ENCODE data around the gene PUSL1.

- no peak for TF ChIP-seq ZNF274 (IDR thresholded peaks at IDR 0.05; ENCODE audit: low read depth, low read length)
- TF ChIP-seq SUZ12 (IDR thresholded peaks at IDR 0.05; ENCODE audit: extremely low read depth, insufficient read depth, insufficient read length): no peak
Observed at GRCh38 chr1:1310109-1310385, 1.6 kb downstream of the PUSL1 start.
